HS-27A (cell line): Measurements from ENCODE around the gene UBE4B.

ENCODE experiments used
- DNase-seq: peaks from one replicate; pipeline ENCODE4 v3.0.0-alpha.2; 2012; ENCODE audit warnings: low read depth, missing footprints

UBE4B gene

GRCh38 chr1:10042746-10043145 is 10.0 kb downstream of the UBE4B start:
- no peak for DNase-seq

- DNase-seq: no peak
These were observed 13.0 kb downstream of the UBE4B start for GRCh38 chr1:10045480-10046355.

- no peak for DNase-seq
These were observed 13.8 kb downstream of the UBE4B start for GRCh38 chr1:10046356-10047085.

GRCh38 chr1:10048601-10049000 is 15.8 kb downstream of the UBE4B start:
- no peak for DNase-seq

GRCh38 chr1:10050611-10051010 is 17.9 kb downstream of the UBE4B start:
- DNase-seq: no peak

- no peak for DNase-seq
These were observed 18.9 kb downstream of the UBE4B start for GRCh38 chr1:10051656-10052055.

- no peak for DNase-seq
These were observed 19.6 kb downstream of the UBE4B start for GRCh38 chr1:10052347-10052746.

GRCh38 chr1:10054465-10054864 is 21.7 kb downstream of the UBE4B start:
- DNase-seq: no peak

GRCh38 chr1:10056599-10056987 is 23.8 kb downstream of the UBE4B start:
- no peak for DNase-seq

- no peak for DNase-seq
These were observed 24.6 kb downstream of the UBE4B start for GRCh38 chr1:10057343-10057742.

- no peak for DNase-seq
These were observed 25.0 kb downstream of the UBE4B start for GRCh38 chr1:10057796-10058195.

GRCh38 chr1:10059342-10059718 is 26.6 kb downstream of the UBE4B start:
- DNase-seq: no peak

GRCh38 chr1:10060311-10061100 is 27.7 kb downstream of the UBE4B start:
- no peak for DNase-seq

GRCh38 chr1:10061276-10061675 is 28.5 kb downstream of the UBE4B start:
- DNase-seq: no peak

GRCh38 chr1:10063878-10064277 is 31.1 kb downstream of the UBE4B start:
- no peak for DNase-seq

GRCh38 chr1:10064416-10065343 is 31.9 kb downstream of the UBE4B start:
- DNase-seq: no peak

GRCh38 chr1:10065344-10065685 is 32.6 kb downstream of the UBE4B start:
- no peak for DNase-seq

GRCh38 chr1:10065760-10066159 is 33.0 kb downstream of the UBE4B start:
- DNase-seq: no peak

GRCh38 chr1:10068605-10069294 is 36.0 kb downstream of the UBE4B start:
- no peak for DNase-seq

- DNase-seq: no peak
These were observed 37.4 kb downstream of the UBE4B start for GRCh38 chr1:10070206-10070605.

- no peak for DNase-seq
These were observed 38.9 kb downstream of the UBE4B start for GRCh38 chr1:10071640-10072039.
